GM19099 (cell line): Measurements from ENCODE around the gene GRK3.

Experiments
- POLR2A ChIP-seq: IDR thresholded peaks from 3 replicates; pipeline ENCODE4 v1.6.1; 2011; ENCODE audit warnings: low read depth; ENCODE audit not compliant: insufficient read length; ENCODE audit errors: extremely low read depth

The GRK3 gene

DNA sequence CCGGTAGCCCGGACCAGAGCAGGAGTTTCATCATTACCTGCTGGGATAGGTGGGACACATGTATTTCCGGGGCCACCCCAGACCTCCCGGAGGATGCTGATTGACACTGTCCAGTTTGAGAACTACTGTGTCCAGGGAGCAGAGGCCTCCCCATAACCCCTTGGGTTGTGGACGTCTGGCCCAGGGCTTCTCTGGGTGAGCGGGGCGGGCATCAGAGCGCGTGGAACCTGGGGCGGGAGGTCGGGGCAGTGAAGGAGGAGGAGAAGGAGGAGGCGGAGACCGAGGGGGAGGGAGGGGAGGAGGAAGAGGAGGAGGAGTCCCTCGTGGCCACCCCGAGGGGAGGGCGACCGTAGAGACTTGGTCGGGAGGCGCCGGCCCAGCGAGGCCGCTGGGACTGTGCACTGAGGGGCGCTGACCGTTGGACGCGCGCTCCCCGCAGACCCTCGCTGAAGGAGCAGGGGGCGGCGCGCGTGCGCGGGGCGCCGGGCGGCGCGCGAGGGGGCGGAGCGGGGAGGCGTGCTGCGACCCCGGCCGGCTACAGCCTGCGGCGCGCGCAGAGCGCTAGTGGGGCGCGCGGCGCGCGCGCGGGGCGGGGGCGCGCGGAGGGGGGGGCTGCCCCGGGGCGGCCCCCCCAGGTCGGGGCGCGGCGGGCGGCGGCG, at the start of gene GRK3:
GRK3 (plus strand) TSS at position 356 of the 659 bp plus-strand sequence. CDS start 366 bp downstream, outside the sequence.
- peak; percentile 81 for TF ChIP-seq POLR2A

DNA sequence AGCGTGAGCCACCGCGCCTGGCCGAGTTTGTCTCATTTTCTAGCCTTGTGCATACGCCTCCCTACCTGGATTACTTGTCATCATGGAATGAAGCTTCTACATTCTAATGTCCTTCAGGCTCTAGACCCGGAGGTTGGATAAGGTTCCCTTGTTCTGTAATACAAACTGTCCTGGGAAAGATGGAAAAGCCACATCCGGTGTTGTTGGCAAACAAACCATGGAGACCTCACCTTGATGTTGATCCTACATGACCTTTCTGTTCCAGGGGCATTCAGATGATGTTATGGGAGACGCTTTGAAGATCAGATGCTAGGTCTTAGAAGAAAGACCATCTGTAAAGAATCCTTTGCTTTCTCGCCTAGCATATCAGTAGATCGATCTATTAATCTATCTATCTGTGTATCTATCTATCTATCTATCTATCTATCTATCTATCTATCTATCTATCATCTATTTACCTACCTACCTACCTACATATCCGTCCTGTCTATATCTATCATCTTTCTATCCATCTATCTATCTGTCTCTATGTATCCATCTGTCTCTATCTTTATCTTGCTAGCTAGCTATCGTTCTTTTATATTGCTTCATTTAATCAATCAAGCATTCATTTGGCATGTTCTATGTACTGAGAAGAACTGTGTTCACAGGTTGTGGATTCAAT, 46.3 kb upstream of the GRK3 start:
- TF ChIP-seq POLR2A: no peak

DNA sequence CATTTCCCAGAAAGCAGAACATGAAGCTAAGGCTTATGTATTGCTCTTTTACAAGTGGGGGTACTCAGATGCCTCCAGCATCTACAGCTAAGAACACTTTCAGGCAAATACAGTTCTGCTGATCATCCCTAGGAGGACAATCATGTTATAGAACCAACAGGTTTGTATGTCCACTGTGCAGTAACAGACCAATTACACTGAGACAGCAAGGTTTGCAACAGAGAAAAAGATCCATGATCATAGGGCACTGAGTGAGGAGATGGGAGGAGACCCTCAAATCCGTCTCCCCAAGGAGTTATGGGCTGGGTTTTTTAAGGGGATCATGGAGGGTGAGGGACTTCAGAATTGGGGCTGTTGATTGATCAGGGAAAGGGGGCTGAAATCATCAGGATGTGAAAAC, 39.1 kb upstream of the GRK3 start:
- no peak for TF ChIP-seq POLR2A

DNA sequence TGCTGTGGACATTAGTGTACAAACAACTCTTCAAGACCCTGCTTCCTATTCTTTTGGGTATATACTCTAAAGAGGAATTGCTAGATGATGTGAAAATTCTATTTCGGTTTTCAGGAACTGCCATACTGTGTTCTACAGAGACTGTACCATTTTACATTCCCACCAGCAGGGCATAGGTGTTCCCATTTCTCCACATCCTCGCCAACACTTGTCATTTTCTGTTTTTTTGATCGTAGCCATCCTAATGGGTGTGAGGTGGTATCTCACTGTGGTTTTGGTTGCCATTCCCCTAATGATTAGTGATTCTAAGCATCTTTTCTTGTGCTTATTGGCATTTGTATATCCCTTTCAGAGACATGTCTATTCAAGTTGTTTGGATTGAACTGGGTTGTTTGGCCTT, 29.8 kb upstream of the GRK3 start:
- no peak for TF ChIP-seq POLR2A

DNA sequence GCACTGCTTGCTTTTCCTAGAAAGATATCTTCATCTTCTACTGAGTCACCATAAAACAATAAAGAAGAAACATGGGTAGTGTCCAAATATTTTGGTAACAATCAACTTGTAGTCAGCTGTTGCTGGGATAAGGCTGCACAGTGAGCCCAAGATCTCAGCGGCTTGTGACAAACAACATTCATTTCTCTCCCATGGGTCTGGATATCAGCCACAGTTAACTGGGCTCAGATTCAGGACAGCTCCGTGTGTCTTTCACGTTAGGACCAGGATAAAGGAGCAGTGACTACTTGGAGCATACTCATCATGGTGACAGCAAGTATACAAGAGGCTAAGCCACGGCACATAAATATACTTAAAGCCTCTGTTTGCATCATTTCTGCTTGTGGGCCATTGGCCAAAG, 27.9 kb upstream of the GRK3 start:
- TF ChIP-seq POLR2A: no peak

DNA sequence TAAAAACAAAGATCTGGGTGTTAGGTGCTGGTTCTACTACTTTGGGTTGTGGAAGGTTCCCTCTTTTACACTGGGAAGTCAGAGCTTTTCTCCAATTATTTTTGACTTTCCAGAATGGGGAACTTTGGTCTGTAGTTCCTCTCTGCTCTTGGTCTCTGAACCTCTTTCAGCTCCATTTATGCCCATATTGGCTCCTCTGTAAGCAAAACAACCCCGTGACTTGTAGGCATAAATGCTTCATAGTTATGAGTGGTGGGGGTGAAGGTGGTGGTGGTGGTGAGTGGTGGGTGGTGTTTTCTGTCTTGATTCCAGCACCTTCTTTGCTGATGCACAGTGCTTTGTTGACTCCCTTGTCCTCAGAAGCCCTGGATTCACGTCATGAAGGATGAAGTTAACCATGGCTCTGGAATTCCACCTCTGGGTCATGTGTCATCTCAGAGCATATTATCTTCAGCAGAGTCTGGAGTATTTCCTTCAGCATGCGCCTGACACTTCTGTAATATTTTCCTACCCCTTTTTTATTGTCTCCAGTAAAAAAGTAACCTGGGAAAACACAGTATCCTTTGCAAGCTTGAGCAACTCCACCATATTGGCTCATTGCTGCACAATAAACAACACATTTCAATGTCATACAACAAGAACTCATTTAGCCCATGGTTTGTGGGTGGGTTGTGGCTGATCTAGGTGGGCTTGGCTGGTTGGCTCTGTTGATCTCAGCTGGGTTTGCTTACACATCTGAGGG, 24.1 kb upstream of the GRK3 start:
- TF ChIP-seq POLR2A: no peak

DNA sequence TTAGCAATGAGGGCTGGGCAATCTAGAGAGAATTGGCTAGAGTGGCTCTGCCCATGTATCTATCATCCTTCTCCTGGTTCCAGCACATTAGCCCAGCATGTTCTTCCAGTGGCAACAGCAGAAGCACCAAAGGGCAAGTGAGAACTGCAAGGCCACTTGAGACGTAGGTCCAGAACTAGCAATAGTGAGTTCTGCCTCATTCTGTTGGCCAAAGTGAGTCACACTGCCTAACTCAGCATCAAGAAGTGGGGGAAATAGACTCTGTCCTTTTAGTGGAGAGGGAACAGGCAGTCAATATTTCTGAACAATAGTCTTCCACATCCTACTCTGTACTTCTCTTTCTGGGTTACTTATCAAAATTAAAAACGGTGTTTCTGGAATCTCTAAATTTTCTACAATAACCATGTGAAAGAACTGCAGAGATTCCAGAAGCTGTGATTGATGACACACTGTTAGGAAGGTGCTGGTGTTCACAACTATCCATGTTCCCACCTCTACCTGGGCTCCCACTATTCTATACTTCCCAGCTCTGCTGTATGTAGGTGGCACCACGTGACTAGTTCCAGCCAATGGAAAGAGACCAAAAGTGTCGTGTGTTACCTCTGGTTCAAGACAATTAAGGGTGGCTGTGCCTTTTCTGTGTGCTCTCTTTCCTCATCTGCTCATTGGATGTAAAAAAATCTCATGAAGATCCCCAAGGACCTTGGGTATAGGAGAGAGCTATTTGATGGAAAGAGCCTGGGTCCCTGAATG, 23.4 kb upstream of the GRK3 start:
- no peak for TF ChIP-seq POLR2A

DNA sequence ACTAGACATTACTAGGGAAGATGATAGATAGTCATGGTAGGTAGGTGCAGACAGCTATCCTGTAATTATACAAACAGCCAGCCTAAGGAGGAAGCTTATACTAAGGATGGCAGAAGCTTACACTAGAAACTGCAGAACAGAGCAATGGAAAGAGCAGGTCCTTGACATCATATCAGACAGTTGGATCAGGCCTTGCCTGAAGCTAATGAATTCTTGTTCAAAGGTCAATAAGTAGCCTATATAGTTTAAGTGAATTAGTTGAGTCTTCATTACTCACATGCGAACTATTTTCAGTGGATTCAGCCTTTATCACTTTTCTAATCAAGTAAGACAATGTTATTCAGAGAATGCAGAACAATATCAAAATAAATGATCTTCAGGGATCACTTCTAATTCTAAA, 22.3 kb upstream of the GRK3 start:
- no peak for TF ChIP-seq POLR2A

DNA sequence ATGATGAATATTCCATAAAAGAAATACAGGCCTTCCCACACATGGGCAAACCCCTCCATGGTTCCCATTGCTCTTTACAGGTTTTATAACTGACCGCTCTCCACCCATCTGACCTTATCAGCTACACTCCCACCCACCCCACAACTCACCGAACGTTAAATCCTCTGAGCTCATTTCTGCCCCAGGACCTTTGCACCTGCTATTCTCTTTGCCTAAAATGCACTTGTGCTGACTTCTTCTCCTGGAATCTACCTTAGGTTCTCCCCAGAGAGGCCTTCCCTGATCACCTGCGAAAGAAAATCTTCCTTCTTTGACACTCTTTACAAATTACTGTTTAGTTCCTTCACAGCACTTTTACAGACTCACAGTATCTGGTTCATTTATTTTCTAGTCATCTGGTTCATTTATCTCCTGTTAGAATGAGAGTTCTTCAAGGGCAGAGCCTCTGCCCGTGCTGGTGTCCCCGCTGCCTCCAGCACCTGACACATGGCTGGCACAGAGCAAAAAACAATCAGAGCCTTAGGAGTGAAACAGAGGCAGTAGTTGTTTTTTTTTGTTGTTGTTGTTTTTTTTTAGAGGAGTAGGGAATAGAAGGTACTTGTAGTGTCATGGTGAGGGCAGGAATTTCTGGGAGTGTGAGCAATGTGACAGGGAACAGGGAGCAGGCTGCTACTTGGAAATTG, 21.6 kb upstream of the GRK3 start:
- TF ChIP-seq POLR2A: no peak

DNA sequence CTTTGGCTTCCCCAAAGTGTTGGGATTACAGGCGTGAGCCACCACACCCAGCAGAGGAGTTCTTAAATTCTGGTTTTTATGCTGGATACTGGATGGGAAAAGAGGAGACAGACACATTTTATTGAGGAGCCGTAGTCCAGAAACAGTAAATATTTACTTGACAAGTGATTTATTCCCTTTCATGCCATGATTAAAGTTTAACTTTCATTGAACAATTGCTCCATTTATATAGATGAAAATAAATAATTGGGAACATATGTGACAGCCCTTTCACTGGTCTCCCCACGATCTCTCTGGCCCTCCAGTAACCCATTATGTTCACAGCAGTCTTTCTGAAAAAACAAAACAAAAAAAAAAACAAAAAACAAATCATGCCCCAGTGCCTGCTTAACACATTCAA, 19.3 kb upstream of the GRK3 start:
- no peak for TF ChIP-seq POLR2A

DNA sequence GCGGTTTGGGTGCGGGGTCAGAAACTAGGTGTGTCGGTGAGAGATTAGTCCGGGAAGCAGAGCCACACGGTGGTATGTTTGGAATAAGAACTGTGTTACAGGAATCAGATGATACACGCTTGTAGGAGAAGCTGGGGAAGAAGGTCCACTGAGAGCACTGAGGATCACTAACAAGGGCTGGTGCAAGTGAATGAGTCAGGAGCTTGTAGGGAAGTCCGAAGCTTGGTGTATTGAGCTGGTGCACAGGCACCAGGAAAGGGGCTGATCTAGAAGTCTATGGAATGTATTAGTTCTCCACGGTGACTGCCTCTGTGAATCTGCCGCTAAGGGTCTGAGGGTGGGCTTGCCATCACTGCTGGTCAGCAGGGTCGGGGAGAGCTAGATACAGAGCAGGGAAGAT, 18.8 kb upstream of the GRK3 start:
- no peak for TF ChIP-seq POLR2A

DNA sequence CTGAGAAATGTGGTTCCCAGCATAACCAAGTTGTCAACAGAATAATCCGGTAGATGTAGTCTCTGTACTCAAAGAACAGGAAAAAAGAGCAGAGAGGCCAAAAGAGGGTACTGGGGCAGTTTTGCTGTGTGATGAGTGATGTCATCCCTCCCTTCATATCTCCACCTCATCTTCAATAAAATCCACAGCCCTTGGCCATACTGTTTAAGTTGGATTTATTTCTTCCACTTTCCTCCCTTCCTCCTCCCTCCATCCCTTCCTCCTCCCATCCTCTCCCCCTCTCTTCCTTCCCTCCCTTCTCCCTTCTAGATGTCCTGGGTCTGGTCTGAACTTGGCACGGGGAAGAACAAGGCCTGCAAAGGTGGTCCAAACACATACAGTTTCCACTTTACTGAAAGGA, 18.2 kb upstream of the GRK3 start:
- TF ChIP-seq POLR2A: no peak

DNA sequence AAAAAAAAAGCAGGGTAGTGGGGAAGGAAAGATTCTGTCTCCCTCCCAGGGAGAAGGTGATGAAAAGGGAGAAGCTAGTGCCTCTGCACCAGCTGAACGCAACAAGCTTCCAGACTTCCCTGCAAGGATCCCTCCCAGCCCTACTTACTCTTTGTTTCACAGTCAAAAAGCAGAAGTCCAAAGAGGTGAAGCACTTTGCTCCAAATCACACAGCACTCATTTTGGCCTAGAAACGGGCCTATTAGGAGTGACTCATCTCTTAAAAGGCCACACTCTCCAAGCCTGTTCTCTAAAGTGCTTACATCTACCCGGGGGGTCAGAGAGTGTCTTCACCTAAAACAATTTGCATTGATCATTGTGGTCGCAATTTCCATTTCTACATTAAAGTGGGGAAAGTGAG, 17.7 kb upstream of the GRK3 start:
- TF ChIP-seq POLR2A: no peak

DNA sequence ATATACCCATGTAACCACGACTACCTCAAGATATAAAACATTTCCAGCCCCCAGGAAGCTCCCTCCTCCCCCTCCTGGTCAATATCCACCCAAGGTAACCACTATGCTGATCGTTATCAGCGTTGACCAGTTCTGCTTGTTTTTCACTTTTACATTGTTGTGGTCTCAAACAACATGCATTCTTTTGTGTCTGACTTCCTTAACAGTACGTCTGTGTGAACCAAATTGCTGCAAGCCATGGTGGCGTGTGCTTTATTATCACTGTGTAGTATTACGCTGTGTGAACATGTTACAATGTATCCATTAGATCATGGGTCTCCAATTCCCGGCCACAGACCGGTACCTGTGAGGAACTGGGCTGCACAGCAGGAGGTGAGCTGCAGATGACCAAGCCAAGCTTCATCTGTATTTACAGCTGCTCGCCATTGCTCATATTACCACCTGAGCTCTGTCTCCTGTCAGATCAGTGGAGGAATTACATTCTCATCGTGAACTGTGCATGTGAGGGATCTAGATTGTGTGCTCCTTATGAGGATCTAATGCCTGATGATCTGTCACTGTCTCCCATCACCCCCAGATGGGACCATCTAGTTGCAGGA, 15.5 kb upstream of the GRK3 start:
- TF ChIP-seq POLR2A: no peak
